ENCODE measurements around the gene SFMBT2.

SFMBT2 gene

GRCh38 chr10:7322623-7323022 is 88.2 kb downstream of the SFMBT2 start:
- TF ChIP-seq ZFX (IDR thresholded peaks at IDR 0.05; ENCODE audit: borderline replicate concordance): no peak
- no peak for TF ChIP-seq CTCF (IDR thresholded peaks at IDR 0.05)

GRCh38 chr10:7320072-7320471 is 90.8 kb downstream of the SFMBT2 start:
- no peak overlapping the region for H3K27ac ChIP-seq
- TF ChIP-seq ZFX (IDR thresholded peaks at IDR 0.05; ENCODE audit: borderline replicate concordance): no peak
- no peak for TF ChIP-seq CTCF (IDR thresholded peaks at IDR 0.05)

More at GRCh38 chr10:7322623-7323022, 88.2 kb downstream of the SFMBT2 start:
- H3K27ac ChIP-seq: no peak overlapping the region

GRCh38 chr10:7319632-7320031 is 91.2 kb downstream of the SFMBT2 start:
- H3K27ac ChIP-seq: no peak overlapping the region
- TF ChIP-seq ZFX (IDR thresholded peaks at IDR 0.05; ENCODE audit: borderline replicate concordance) (no peak), CTCF (IDR thresholded peaks at IDR 0.05) (no peak)

GRCh38 chr10:7318836-7319235 is 92.0 kb downstream of the SFMBT2 start:
- TF ChIP-seq CTCF (IDR thresholded peaks at IDR 0.05) (no peak), ZFX (IDR thresholded peaks at IDR 0.05; ENCODE audit: borderline replicate concordance) (no peak)
- 0 out of 2 replicates have a peak overlapping the region, but pooled peaks have one; percentile 25 for H3K27ac ChIP-seq

- no peak overlapping the region for H3K27ac ChIP-seq
- TF ChIP-seq CTCF (IDR thresholded peaks at IDR 0.05) (no peak), ZFX (IDR thresholded peaks at IDR 0.05; ENCODE audit: borderline replicate concordance) (no peak)
These were observed 92.9 kb downstream of the SFMBT2 start for GRCh38 chr10:7317786-7318446.

GRCh38 chr10:7316839-7317238 is 94.0 kb downstream of the SFMBT2 start:
- H3K27ac ChIP-seq: no peak overlapping the region
- TF ChIP-seq CTCF (IDR thresholded peaks at IDR 0.05) (no peak), ZFX (IDR thresholded peaks at IDR 0.05; ENCODE audit: borderline replicate concordance) (no peak)

- no peak overlapping the region for H3K27ac ChIP-seq
- TF ChIP-seq CTCF (IDR thresholded peaks at IDR 0.05) (no peak), ZFX (IDR thresholded peaks at IDR 0.05; ENCODE audit: borderline replicate concordance) (no peak)
These were observed 94.9 kb downstream of the SFMBT2 start for GRCh38 chr10:7315906-7316305.
